Astrocyte (in vitro differentiated cells and primary cell): ENCODE results near the gene MPRIP.

Source experiments
- CTCF ChIP-seq: IDR thresholded peaks from 2 replicates; pipeline ENCODE4 v1.5.1; 2011; ENCODE audit warnings: low read depth, mild to moderate bottlenecking, inconsistent platforms, low read length, moderate library complexity; ENCODE audit not compliant: insufficient read depth
- EZH2 ChIP-seq: IDR thresholded peaks from 2 replicates; pipeline ENCODE4 v1.6.1; 2012; ENCODE audit warnings: mild to moderate bottlenecking, low read length, inconsistent platforms; ENCODE audit not compliant: insufficient read depth

- no peak for TF ChIP-seq CTCF
- no peak for TF ChIP-seq EZH2
Measured at GRCh38 chr17:17004251-17004996, 37.8 kb upstream of the MPRIP start.
